ENCODE data around the gene PRRT1B. TPM values are rescaled to one million over a fixed set of nuclear protein-coding genes. Genes with fewer than 3 reads are reported as not detected.

Gene PRRT1B
- total RNA-seq (2021) (not detected in 2 replicates), Bru-seq, nascent RNA (percentile 6 among the genes with signal in this experiment), BruChase-seq, experiment 1, labeled RNA remaining after a 2-hour chase (not detected), BruChase-seq, experiment 2, labeled RNA remaining after a 6-hour chase (percentile 22 among the genes with signal in this experiment)
- long read RNA-seq, result 0 reads

DNA sequence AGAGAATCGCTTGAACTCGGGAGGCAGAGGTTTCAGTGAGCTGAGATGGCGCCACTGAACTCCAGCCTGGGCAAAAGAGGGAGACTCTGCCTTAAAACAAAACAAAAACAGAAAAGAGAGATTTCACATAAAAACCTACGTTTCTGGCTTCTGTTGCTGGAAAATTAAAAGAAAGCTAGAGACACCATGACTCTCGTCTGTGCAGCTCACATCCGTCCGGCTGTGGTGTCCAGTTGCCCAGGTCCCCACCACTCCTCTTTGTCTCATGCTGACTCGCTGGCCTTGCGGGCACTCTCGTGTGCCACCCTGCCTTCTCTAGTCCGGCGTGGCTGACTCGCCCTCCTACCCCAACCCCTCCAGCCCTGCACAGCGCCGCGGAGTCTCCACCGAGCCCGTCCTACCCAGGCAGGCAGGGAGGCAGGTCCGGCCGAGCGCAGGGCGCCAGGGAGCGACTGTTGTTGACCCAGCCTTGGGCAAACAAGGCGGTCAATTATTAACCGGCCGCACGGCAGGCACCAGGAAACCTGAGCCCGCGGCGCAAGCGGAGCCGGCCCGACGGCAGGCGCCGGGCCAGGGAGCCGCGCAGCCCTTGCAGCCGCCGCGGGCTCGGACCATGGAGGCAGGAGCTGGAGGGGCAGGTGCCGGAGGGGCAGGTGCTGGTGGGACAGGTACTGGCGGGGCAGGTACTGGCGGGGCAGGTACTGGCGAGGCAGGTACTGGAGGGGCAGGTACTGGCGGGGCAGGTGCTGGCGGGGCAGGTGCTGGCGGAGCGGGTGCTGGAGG lies at the start of gene PRRT1B:
PRRT1B (plus strand) TSS at position 521 of the 783 bp plus-strand sequence; CDS start at position 614, 93 bp downstream.
- Histone ChIP-seq H3K4me1 (ENCODE audit: insufficient read depth, low read length, poor library complexity, severe bottlenecking) (peaks cover 11% of the 10 kb centered on the region), H3K27ac (ENCODE audit: low read depth, low read length, poor library complexity, severe bottlenecking) (no peak within 1 kb of the TSS), H3K27me3 (replicated peaks; ENCODE audit: insufficient read depth, low read depth, low read length, poor library complexity) (peaks cover 41% of the 10 kb centered on the region), H3K36me3 (ENCODE audit: insufficient read depth, low read length, poor library complexity, severe bottlenecking) (no peaks in the 10 kb centered on the region), H3K9me3 (ENCODE audit: low read depth, low read length, poor library complexity, severe bottlenecking) (peaks cover 21% of the 10 kb centered on the region), H3K4me3 (ENCODE audit: low read depth, low read length, poor library complexity, severe bottlenecking) (peak within 1 kb of the TSS; percentile 33)
- TF ChIP-seq CTCF (conservative IDR thresholded peaks at IDR 0.05; ENCODE audit: low read depth, low read length) (no peak), EZH2 (IDR thresholded peaks at IDR 0.05; ENCODE audit: borderline replicate concordance, low read depth, low read length, poor library complexity, severe bottlenecking) (no peak)
- no TSS peak for BruUV-seq (replicated peaks)
- no peak for DNase-seq (ENCODE audit: low spot score)
- ChIA-PET POLR2A (ENCODE audit: low non-redundant PET) (no interaction called here), CTCF (no interaction called here)
- intact Hi-C loops (cut with micrococcal nuclease; ENCODE audit: unreplicated experiment), result no loop called here

DNA sequence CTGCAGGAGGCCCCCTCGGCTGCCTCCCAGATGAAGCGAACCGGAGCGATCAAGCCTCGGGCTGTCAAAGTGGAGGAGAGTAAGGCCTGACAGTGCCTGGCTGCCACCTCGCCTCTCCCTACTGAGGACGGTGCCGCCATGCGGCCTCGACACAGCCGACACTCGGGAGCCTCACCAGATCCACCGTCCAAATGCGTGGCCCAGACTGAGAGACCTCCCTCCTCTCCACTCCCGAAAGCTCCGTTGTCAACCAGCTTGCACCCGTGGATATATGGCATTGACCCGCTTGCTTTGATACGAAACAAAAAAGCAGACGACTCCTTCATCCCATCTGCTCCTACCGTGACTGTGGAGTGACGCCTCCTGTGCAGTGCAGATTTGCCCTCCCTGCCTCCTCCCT lies 49.5 kb upstream of the PRRT1B start:
- H3K4me1 ChIP-seq (ENCODE audit: insufficient read depth, low read length, poor library complexity, severe bottlenecking), result no peaks in the 10 kb centered on the region
- H3K9me3 ChIP-seq (ENCODE audit: low read depth, low read length, poor library complexity, severe bottlenecking), result no peaks in the 10 kb centered on the region
- no peaks in the 10 kb centered on the region for H3K27me3 ChIP-seq (replicated peaks; ENCODE audit: insufficient read depth, low read depth, low read length, poor library complexity)
- intact Hi-C loops (cut with micrococcal nuclease; ENCODE audit: unreplicated experiment), result no loop called here
- CTCF ChIA-PET, result no interaction called here
- H3K36me3 ChIP-seq (ENCODE audit: insufficient read depth, low read length, poor library complexity, severe bottlenecking), result peaks cover 95% of the 10 kb centered on the region
- TF ChIP-seq EZH2 (IDR thresholded peaks at IDR 0.05; ENCODE audit: borderline replicate concordance, low read depth, low read length, poor library complexity, severe bottlenecking) (no peak), CTCF (conservative IDR thresholded peaks at IDR 0.05; ENCODE audit: low read depth, low read length) (no peak)
- no peak overlapping the region for H3K4me3 ChIP-seq (ENCODE audit: low read depth, low read length, poor library complexity, severe bottlenecking)
- H3K27ac ChIP-seq (ENCODE audit: low read depth, low read length, poor library complexity, severe bottlenecking), result no peak overlapping the region
- BruUV-seq (replicated peaks), result no TSS peak
- POLR2A ChIA-PET (ENCODE audit: low non-redundant PET), result no interaction called here
- DNase-seq (ENCODE audit: low spot score), result no peak

- peaks cover 83% of the 10 kb centered on the region for H3K36me3 ChIP-seq (ENCODE audit: insufficient read depth, low read length, poor library complexity, severe bottlenecking)
These were observed 48.4 kb upstream of the PRRT1B start for GRCh38 chr9:131496844-131497405.

More at GRCh38 chr9:131496844-131497405, 48.4 kb upstream of the PRRT1B start:
- ChIA-PET POLR2A (ENCODE audit: low non-redundant PET) (no interaction called here), CTCF (no interaction called here)
- Histone ChIP-seq H3K27me3 (replicated peaks; ENCODE audit: insufficient read depth, low read depth, low read length, poor library complexity) (no peaks in the 10 kb centered on the region), H3K4me3 (ENCODE audit: low read depth, low read length, poor library complexity, severe bottlenecking) (no peak overlapping the region), H3K27ac (ENCODE audit: low read depth, low read length, poor library complexity, severe bottlenecking) (no peak overlapping the region), H3K9me3 (ENCODE audit: low read depth, low read length, poor library complexity, severe bottlenecking) (no peaks in the 10 kb centered on the region), H3K4me1 (ENCODE audit: insufficient read depth, low read length, poor library complexity, severe bottlenecking) (no peaks in the 10 kb centered on the region)
- no TSS peak for BruUV-seq (replicated peaks)
- intact Hi-C loops (cut with micrococcal nuclease; ENCODE audit: unreplicated experiment), result no loop called here
- no peak for DNase-seq (ENCODE audit: low spot score)
- TF ChIP-seq EZH2 (IDR thresholded peaks at IDR 0.05; ENCODE audit: borderline replicate concordance, low read depth, low read length, poor library complexity, severe bottlenecking) (no peak), CTCF (conservative IDR thresholded peaks at IDR 0.05; ENCODE audit: low read depth, low read length) (no peak)
